Measurements from ENCODE around the gene ARFGAP1. TPM values are rescaled to one million over a fixed set of nuclear protein-coding genes. Genes with fewer than 3 reads are reported as not detected.
A peak's percentile ranks its signal among the peaks of the same experiment; 100 is the strongest.

Gene ARFGAP1
- total and polyA plus RNA-seq, 2 of the 4 experiments (the other 2 are of a cell fraction) = 59.1 to 194 TPM

DNA sequence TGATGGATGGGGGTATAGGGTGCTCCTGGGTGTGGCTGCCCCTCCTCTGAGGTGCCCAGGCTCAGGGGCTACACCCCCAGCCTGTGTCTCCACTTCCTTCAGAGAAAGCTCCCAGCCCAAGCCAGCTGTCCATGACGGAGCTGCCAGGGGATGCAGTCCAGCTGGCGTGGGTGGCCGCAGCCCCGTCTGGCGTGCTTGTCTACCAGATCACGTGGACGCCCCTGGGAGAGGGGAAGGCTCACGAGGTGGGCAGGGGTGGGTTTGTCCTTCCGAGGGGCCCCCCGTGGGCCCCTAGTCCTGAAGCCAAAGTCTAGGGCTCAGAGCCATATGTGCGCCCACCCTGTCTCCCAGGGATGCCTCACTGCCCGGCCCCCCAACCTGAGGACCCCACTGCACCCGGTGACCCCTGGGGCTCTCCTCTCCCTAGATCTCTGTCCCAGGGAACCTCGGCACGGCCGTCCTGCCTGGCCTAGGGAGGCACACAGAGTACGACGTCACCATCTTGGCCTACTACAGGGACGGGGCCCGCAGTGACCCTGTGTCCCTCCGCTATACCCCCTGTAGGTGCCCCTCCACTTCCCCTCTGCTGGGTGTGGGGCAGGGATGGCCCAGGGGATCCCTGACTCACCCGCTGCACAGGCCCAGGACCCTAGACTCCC is 40.2 kb downstream of the ARFGAP1 start:
- H2BK5ac ChIP-seq (ENCODE audit: low read depth, low read length, poor library complexity, severe bottlenecking) = no peak overlapping the region
- H2AFZ ChIP-seq (replicated peaks; ENCODE audit: low read length, poor library complexity) = peak overlapping the region; percentile 1
- H3K23ac ChIP-seq (ENCODE audit: low read depth, low read length) = no peak overlapping the region
- H2AK9ac ChIP-seq (replicated peaks; ENCODE audit: low read depth, low read length, poor library complexity) = no peak overlapping the region
- H2BK120ac ChIP-seq (ENCODE audit: low read depth, low read length) = no peak overlapping the region
- no peaks in the 10 kb centered on the region for H3K36me3 ChIP-seq (ENCODE audit: control insufficient read depth, insufficient read depth, low read length)
- no peak overlapping the region for H3K4me2 ChIP-seq (ENCODE audit: low read depth, low read length)
- ChIA-PET POLR2A (ENCODE audit: unreplicated experiment) (no interaction called here), CTCF (interaction anchor here (0.8 kb wide), 1 partner anchor 69 kb away, joined by 5 read pairs; no protein-coding TSS in a partner anchor)
- H2BK15ac ChIP-seq (ENCODE audit: low read depth, low read length) = no peak overlapping the region
- H2BK20ac ChIP-seq (ENCODE audit: low read depth, low read length) = no peak overlapping the region
- ATAC-seq (ENCODE audit: low read depth) = peak; percentile 64
- BruUV-seq (replicated peaks) = no TSS peak
- no peaks in the 10 kb centered on the region for H3K9me3 ChIP-seq (ENCODE audit: control insufficient read depth, insufficient read depth, low read length)
- no peak overlapping the region for H3K14ac ChIP-seq (replicated peaks; ENCODE audit: low read depth, low read length)
- no peak overlapping the region for H4K91ac ChIP-seq (ENCODE audit: insufficient read depth, low read depth, low read length)
- H3K4me1 ChIP-seq (ENCODE audit: control insufficient read depth, insufficient read depth, low read length) = peaks cover 9% of the 10 kb centered on the region; the same call in 1 of the 2 replicates
- intact Hi-C loops (cut with micrococcal nuclease) = no loop called here
- WGBS, 2 experiments (ENCODE audit: extremely low coverage in 2 of 2, insufficient read length in 1 of 2) = 9% methylated on average over 4 of the region's 22 CpGs; no CpG with 5 or more reads in 1 of the 2 experiments
- H2AK5ac ChIP-seq (ENCODE audit: low read depth, low read length) = no peak overlapping the region
- no peak overlapping the region for H3K56ac ChIP-seq (ENCODE audit: extremely low read depth, insufficient read depth, low read length)
- H4K8ac ChIP-seq (ENCODE audit: low read depth in 2 of 2, low read length in 2 of 2) = no peak overlapping the region
- no peak overlapping the region for H3K4me3 ChIP-seq (ENCODE audit: insufficient read depth, low read depth, low read length)
- in situ Hi-C loops (cut with MboI; ENCODE audit: low sequenced_read_pairs) = no loop called here
- peaks cover 5% of the 10 kb centered on the region; the same call in 1 of the 2 replicates for H4K20me1 ChIP-seq (ENCODE audit: insufficient read depth, low read length)
- dilution Hi-C loops (cut with HindIII; ENCODE audit: low sequenced_read_pairs, unreplicated experiment) = no loop called here
- no peak overlapping the region for H3K27ac ChIP-seq (ENCODE audit: insufficient read depth, low read length)
- peaks cover 19% of the 10 kb centered on the region; the same call in 1 of the 2 replicates for H3K27me3 ChIP-seq (ENCODE audit: control insufficient read depth, insufficient read depth, low read length)
- H3K4ac ChIP-seq (ENCODE audit: low read depth, low read length) = no peak overlapping the region
- H3K9ac ChIP-seq (ENCODE audit: low read depth, low read length) = no peak overlapping the region
- H4K5ac ChIP-seq (ENCODE audit: low read depth, low read length) = no peak overlapping the region; the same call in 1 of the 2 replicates
- DNase-seq = peak; percentile 49
- no peaks in the 10 kb centered on the region for H3K79me1 ChIP-seq (ENCODE audit: low read depth in 1 of 2, low read length in 2 of 2)
- no peak overlapping the region; the same call in 1 of the 2 replicates for H3K18ac ChIP-seq (ENCODE audit: low read depth, low read length)
- no peaks in the 10 kb centered on the region for H3K9me1 ChIP-seq (ENCODE audit: insufficient read depth, low read length)
- TF ChIP-seq CTCF (conservative IDR thresholded peaks at IDR 0.05; ENCODE audit: low read depth, low read length) (no peak), USF2 (IDR thresholded peaks at IDR 0.05; ENCODE audit: low read depth, low read length) (peak; percentile 68), BHLHE40 (IDR thresholded peaks at IDR 0.05; ENCODE audit: low read depth, low read length) (0 out of 2 replicates have a peak, but pooled peaks have one; percentile 12), RAD21 (IDR thresholded peaks at IDR 0.05; ENCODE audit: low read length) (no peak), FOS (IDR thresholded peaks at IDR 0.05; ENCODE audit: low read depth, low read length) (no peak), CHD1 (IDR thresholded peaks at IDR 0.05; ENCODE audit: low read depth, low read length) (no peak), CEBPB (IDR thresholded peaks at IDR 0.05; ENCODE audit: low read depth, low read length) (no peak), MAZ (IDR thresholded peaks at IDR 0.05; ENCODE audit: borderline replicate concordance, low read depth, low read length) (0 out of 2 replicates have a peak, but pooled peaks have one; percentile 22), SMC3 (IDR thresholded peaks at IDR 0.05; ENCODE audit: low read depth, low read length) (no peak), RCOR1 (IDR thresholded peaks at IDR 0.05; ENCODE audit: insufficient replicate concordance, low read length) (no peak), NFE2L2 (IDR thresholded peaks at IDR 0.05; ENCODE audit: low read depth, low read length) (no peak), POLR2A (IDR thresholded peaks at IDR 0.05; ENCODE audit: low read depth, low read length) (no peak), MAFK (IDR thresholded peaks at IDR 0.05; ENCODE audit: low read depth, low read length) (no peak), RFX5 (IDR thresholded peaks at IDR 0.05; ENCODE audit: low read depth, low read length) (no peak)
- TF ChIP-seq, protein P1, sequence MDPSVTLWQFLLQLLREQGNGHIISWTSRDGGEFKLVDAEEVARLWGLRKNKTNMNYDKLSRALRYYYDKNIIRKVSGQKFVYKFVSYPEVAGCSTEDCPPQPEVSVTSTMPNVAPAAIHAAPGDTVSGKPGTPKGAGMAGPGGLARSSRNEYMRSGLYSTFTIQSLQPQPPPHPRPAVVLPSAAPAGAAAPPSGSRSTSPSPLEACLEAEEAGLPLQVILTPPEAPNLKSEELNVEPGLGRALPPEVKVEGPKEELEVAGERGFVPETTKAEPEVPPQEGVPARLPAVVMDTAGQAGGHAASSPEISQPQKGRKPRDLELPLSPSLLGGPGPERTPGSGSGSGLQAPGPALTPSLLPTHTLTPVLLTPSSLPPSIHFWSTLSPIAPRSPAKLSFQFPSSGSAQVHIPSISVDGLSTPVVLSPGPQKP (IDR thresholded peaks at IDR 0.05; ENCODE audit: borderline replicate concordance, low read depth, low read length) = no peak
